Activated naive CD4-positive, alpha-beta T cell treated with Interleukin-2 at 50 U/mL for 16 hours (primary cell): ENCODE measurements around the gene SSTR4.
"Not testable (repeated sequence)": the region's sequence is repeated elsewhere in the genome, so short reads cannot be mapped to it uniquely, and the experiment has no call there.

Experiments used
- DNase-seq: peaks from one replicate; pipeline ENCODE4 v3.0.0-alpha.2; 2020

Gene SSTR4

DNA sequence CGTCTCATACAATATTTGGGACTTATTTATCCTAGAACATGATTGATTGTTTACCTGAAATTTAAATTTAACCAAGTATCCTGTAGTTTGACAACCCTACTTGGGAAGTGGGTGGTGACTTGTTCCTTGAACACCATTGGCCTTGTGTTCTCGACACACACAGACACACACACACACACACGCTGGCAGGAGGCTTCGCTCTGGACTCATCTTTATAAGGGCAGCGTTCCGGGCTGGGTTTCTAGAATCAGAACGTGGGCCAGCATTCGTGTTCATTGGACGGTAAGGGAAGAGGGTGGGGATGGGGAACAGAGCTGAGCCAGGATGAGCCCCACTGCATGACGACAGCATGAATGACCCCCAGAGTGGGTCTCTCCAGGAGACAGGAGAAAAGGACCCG is 16.2 kb upstream of the SSTR4 start:
- no peak for DNase-seq

DNA sequence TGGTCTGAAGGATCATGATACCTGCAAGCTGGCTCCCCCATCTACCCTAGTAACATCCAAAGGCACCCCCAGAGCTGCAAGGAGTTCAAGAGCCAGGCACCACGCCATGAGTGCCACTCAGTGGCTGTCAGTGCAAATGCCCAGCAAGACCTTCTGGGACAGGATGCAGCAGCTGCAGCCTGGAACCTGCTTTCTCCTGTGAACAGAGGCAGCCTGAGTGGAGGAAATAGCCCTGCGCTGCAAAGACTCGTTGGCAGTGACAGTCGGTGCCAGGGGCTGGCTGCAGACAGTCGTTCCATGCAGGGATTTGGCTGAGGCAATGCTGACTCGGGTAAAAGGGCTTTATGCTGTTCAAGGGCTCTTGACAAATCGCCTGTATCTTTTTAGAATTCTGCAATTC is 15.7 kb upstream of the SSTR4 start:
- no peak for DNase-seq

DNA sequence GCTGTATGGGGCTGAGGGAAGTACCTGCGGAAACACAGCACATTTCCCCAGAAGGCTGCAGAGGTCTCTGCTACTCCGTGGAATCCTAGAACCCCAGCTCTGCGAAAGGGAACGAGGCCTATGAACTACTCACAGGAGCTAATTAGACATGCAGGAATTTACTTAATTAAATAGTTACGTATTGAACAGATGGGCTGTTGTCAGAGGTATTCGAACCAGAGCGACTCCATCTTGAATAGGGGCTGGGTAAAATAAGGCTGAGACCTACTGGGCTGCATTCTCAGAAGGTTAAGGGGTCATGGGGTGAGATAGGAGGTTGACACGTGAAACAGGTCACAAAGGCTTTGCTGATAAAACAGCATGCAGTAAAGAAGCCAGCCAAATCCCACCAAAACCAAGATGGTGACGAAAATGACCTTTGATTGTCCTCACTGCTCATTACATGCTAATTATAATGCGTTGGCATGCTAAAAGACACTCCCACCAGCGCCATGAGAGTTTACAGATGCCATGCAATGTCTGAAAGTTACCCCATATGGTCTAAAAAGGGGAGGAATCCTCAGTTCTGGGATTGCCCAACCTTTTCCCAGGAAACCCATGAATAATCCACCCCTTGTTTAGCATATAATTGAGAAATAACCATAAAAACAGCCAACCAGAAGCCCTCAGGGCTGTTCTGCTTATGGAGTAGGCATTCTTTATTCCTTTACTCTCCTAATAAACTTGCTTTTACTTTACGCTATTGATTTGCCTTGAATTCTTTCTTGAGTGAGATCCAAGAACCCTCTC is 14.7 kb upstream of the SSTR4 start:
- no peak for DNase-seq

DNA sequence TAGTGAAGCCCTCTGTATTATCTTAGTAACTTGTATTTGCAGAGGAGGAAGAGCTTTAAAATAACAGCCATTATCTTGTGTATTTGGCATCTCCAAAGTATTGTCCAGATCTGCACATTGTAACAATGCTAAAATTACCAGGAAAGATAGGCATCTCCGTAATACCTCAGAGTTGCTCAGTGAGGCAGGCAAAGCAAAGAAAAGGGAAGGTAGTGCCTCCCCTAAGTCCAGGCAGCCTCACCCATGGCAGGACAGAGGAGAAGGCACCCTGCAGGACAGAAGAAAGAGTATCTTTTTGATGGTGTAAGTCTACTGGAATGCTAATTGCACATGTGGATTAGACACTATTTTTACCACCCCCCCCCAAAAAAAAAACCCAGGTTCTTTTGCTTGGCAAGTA is 13.6 kb upstream of the SSTR4 start:
- DNase-seq, result no peak

DNA sequence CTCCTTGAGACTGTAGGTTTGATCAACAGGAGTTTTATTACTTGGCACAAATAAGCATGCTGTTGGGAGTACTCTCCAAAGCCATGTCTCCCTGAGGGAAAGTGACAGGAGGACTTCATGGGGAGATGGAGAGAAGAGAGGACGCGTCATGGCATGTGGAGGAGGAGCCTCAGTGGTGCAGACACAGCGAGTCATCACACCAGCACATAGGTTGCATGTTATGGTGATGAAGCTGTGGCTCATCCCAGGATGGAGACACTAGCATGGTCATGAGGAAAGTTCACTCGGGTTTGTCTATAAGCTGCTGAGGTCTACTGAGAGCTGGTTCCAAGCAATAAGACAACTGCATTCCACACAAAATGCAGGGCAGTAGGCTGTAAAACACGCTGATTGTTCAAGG is 13.2 kb upstream of the SSTR4 start:
- DNase-seq, result no peak

DNA sequence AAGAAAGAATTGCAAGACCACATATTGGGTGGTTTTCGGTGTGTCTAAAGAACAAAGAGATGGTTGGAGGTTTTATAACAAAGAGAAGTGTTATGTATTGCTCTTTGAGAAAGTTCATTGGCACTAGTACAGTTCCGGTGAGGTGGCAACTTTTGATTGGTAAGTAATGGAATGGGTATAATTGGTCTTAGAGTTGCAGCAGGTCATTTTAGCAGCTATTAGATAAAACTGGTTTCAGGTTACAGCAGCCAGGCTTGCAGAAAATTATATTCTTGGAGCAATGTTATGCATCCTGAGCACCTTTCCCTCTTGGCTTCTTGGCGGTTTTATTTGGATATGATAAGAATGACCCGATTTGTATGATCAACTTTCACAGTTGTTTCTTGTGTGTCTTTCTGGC is 12.3 kb upstream of the SSTR4 start:
- DNase-seq, result no peak

DNA sequence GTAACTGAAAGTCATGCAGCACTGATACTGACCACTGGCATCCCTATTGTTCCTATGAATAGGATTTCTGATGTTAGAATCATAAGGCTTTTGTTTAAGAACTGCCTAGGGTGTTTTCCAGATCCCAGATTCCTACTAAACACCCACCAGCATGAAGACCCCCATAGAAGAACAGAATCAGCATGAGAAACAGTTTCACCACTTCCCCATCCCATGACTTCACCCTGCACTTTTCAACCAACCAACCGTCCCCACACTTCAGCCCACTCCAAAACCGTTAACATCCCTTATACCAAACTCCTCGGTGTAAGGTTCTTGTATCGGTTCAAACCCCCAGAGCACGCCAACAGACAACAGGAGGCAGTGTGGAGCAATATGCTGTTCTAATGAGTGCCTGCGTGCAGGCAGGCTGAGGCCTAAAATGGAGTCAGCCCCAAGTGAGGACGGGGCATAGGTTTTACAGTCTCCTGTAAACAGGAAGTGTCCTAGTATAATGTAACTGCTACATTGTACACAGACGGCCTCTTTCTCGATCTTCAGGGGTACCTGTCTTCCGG is 11.4 kb upstream of the SSTR4 start:
- DNase-seq, result no peak

DNA sequence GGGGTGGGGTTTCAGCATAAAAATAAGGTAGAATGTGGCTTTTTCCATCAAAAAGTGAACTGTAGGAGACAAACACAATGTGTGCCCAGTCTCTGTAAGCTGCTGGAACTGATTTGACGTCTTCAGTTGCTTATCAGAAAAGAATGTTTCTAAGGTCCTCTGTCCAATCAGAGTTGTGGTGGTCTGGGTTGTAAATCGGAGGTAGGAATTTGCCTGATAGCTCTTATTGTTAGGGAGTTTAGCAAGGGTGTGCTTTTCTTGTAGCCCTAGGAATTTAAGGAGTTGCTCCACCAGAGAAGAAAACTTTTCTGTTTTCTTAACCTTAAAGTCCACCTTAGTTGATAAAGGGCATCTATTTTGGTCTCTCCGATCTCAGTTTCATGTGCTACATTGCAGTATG is 10.4 kb upstream of the SSTR4 start:
- no peak for DNase-seq

DNA sequence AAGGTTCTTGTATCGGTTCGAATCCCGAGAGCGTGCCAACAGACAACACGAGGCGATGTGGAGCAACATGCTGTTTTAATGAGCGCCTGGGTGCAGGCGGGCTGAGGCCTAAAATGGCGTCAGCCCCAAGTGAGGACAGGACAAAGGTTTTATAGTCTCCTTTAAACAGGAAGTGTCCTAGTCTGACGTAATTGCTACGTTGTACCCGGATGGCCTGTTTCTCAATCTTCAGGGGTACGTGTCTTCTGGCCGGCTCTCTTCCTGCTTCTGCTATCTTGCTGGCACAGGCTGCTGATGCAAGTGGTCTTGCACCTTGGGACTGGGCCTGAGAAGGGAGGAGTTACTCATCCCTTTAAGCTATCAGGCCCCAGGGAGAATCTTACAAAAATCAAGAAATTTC is 9.6 kb upstream of the SSTR4 start:
- not testable (repeated sequence) for DNase-seq

DNA sequence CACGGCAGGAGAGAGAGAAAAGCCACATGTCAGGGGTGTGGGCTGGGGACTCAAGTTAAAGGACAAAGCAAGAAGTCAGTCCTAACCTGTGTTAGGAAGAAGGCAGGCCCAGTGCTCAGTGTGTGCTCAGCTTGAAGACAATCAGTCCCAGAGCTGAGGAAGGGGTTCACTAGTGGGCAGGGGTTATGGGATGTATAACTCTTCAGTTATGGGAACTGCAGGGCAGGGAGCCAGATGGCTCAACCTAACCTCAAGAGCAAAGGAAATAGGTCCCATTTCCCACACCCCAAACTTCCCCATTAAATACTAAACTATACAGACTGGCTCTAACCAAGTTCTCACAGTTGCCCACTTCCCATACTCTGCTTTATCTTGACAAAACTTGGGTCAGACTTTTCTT is 7.4 kb upstream of the SSTR4 start:
- DNase-seq, result no peak

DNA sequence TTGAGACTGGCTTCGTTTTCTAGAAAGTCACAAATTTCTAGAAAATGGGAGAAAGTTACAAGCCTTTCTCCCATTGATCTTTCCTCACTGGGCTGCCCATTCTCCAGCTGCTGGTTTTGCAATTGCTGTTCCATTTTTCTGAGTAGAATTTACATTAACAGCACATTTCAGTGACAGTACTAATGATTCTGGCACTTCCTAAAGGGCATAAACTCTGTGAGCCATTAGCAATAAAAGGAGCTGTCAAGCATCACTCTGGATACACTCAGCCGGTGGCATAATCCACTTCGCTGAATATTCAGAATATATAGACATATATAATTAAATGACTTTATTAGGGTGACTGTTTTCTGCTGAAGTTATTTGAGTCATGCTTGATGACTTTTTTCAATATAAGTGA is 6.7 kb upstream of the SSTR4 start:
- DNase-seq, result no peak

DNA sequence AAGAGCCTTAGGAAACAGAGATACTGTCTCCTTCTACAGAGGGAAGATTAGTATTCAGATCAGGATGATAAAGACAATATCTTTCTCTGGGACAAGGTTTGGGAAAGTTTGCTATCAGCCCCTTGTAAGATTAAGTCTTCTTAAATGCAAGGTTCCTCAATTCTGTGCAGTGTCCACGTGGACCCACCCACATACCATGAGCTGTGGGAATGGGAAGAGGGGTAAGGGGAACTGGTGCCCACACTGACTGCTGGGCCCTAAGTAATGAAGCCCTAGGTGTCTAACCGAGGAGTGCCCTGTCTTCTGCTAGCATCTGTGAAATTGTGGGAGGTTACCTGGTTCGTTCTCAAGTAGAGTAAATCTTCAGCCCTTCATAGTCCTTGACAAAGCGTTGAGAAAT is 5.8 kb upstream of the SSTR4 start:
- DNase-seq, result no peak

DNA sequence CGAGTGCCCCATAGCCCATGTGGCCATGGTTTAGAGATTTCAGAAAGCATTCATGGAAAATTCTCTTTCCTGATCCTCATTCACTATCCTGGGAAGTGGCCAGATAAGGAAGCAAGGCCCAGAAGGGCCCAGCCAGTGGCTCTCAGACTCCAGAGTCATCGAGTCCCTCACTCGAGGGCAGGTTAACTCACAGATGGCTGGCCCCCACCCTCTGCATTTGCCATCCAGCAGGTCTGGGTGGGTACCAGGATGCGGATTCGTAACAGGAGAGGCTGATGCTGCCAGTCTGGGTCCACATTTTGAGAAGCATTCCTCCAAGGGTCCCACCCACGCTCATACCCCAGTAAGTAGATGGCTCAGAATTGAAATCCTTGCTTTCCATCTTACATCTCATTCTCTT is 3.8 kb upstream of the SSTR4 start:
- DNase-seq, result no peak

DNA sequence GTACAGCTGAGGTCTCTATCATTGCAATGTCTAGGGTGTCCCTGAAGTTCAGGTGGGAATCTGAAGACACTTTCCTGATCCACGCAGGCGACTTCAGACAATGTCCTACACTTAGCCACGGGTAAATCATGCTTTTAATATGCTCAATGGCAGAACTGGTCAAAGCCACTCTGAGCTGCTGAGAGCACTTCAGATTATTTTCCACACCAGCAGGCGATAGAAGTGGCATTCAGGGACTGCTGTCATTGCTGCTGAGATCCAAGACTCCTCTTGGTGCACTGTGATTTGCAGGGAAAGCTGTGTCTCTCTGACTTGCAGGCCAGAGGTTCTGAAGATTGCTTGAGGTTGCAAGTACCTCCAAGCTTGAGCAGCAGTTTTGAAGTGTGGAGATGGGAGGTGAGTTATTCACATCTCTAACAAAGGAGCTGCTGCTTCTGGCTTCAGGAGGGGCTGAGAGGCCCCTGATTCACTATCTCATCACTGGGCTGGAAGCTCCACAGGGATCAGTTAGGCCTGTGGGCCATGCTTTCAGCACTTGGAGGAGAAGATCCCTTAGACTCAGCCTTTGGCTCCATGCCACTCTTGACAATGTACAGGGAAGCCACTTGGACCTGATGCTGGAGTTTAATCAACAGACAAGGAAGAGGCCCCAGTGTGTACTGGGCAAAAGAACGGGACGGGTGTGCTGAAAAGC is 2.9 kb upstream of the SSTR4 start:
- no peak for DNase-seq

DNA sequence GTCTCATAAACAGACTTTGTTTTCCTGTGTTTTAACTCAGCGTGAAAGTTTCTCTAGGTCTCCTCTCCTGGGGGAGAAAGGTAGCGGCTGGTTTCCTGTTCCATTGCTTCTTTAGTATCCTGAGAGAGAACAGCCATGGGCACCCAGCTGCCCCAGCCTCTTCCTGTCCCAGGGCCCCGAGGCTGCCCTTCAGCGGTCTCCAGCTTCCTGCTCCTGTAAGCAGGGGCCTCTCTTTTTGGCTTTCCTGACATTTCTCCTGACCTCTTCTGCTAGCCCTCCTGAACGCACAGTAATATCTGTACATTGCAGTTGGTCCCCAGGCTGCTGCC is 2.4 kb upstream of the SSTR4 start:
- no peak for DNase-seq

DNA sequence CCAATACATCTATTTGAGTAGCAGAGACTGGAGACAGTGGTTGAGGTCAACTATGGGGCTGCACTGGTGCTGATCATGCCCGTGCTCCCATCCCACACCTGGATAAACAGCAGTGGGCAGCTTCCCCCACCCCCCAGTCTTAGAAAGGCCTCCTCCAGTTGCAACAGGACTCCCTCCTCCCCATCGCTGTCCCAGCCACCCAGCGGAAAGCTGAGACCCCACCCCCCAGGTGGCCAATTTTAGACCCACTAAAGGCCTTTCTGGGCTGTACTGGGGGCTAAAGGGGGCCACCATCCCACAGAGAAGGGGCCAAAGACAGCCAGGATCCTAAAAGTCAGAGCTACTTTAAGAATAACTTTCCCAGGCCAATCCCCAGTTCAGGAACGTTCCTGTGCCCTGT is 1.2 kb upstream of the SSTR4 start:
- DNase-seq, result no peak

DNA sequence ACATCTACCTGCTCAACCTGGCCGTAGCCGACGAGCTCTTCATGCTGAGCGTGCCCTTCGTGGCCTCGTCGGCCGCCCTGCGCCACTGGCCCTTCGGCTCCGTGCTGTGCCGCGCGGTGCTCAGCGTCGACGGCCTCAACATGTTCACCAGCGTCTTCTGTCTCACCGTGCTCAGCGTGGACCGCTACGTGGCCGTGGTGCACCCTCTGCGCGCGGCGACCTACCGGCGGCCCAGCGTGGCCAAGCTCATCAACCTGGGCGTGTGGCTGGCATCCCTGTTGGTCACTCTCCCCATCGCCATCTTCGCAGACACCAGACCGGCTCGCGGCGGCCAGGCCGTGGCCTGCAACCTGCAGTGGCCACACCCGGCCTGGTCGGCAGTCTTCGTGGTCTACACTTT is 619 bp downstream of the SSTR4 start:
- no peak for DNase-seq

DNA sequence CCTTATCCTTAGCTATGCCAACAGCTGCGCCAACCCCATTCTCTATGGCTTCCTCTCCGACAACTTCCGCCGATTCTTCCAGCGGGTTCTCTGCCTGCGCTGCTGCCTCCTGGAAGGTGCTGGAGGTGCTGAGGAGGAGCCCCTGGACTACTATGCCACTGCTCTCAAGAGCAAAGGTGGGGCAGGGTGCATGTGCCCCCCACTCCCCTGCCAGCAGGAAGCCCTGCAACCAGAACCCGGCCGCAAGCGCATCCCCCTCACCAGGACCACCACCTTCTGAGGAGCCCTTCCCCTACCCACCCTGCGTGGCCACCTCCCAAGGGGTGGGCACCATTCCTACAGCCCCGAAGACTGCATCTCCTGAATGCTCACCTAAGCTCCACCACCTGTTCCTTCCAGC is 1.3 kb downstream of the SSTR4 start:
- no peak for DNase-seq

DNA sequence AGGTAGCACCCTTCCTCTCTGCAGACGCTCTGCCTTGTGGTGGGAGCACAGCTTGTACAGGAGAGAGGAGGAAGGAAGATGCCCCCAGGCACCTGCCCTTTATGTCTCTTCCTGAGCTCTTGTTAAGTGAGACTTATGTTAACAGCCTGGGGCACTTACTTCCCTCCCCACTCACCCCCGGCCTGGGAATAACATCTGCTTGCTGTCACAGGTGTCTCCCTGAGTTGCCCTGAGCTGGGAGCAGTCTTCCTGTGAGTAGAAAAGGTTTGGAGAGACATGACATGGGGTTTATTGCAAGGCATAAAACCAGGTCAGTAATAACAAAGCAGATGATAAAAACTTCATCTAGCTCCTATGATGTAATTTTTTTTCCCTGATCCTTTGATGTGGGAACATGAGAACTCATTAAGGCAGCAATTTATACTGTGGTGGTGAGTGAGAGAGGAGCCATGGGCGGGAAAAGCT is 1.9 kb downstream of the SSTR4 start:
- DNase-seq, result no peak

DNA sequence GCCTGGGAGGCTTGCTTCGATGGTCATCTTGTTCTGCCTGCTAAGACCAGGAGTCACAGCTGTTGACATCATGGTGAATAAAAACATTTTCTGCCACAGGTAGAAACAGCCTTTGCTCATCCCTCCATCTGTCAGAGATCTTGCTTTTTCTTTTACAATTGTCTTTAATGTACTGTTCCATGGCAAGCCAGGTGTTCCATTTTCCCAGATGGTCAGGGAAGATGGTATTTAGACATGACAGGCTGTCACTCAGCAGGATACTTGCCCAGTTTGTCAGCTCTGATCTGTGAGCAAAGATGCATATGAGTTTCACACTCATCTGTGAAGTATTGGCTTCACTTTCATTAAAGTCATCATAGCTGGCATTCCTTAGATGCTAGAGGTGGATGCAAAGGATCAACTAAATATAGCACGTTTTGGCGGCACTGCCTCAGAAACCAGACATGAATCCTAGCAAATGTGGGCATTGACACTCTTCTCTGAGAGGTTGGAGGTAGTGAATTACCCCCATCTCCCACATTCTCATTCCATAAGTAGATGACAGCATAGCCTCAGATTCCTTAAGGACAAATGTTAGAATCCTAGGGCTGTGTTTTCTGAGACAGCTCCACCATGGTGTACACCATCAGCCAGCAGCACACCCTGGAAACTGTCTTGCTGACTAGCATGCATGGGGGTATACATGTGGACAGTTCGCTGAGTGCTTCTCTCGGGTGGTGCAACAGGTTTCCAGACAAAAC is 4.2 kb downstream of the SSTR4 start:
- no peak for DNase-seq

DNA sequence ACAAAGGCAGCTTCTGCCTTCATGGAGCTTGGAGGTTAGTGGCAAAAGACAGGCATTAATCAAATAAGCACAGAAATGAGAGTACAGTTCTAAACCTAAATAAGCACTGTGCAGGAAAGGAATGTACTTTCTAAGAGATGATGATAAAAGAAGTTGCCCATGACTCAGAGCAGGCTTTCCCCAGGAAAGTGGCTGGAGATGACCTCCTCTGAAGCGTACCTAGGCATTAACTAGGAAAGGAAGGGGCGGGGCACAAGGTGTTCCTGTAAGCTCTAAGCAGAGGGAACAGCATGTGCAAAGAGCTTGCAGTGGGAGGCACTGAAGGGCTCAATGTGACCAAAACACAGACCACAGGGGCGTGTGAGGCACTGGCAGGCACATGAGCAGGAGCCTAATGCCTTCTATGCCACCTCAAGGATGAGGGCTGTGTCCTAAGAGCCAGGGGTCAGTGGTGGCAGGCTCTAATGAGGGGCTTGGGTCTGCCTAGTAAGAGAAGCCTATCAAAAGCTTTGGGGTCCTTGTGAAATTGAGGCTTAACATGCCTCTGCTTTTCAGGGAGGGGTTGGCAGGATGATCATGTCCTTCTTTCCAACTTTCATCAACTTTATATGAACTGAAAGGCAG is 4.9 kb downstream of the SSTR4 start:
- no peak for DNase-seq

DNA sequence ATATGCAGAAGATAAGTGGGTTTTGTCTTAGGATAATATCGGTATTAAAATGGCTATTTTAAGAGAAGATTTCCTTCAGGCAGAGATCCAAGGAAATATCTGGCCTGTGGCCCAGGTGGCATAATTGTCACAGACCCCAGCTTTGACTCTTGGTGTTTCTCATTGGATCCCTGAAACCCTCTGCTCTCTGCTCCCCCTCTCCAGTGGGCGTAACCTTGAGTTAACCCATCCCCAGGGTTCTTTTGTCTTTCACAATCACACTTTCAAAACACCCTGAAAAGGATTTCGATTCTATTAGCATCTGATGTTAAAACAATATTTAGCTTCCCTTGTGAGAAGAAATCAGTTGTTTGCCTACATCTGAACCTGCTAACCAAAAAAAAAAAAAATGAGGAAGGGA is 7.2 kb downstream of the SSTR4 start:
- DNase-seq, result no peak

DNA sequence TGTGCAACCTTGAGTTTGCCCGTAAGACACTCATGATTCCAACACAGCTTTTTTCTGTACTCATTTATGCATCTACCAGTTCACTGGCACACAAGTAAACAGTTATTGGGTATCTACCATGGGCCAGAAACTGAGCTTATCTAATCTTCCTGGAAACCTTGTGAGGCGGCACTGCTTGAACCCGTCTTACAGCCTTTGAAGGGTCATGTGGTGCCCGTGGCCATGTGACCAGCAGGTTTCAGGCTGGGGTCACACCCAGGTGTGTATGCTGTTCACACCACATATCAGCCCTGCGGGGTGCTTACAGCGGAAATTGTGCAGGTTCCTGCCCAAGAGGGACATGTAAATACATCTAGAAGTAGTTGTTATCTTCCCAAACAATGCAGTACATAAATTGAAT is 8.3 kb downstream of the SSTR4 start:
- no peak for DNase-seq
